HepG2 (cell line): ENCODE results near the gene CDK10. TPM values are rescaled to one million over a fixed set of nuclear protein-coding genes. Genes with fewer than 3 reads are reported as not detected.

ENCODE experiments used
- ATAC-seq: fragments of 200-7000 bp; cut with Tn5 transposase; 3 replicates; pipeline ENCODE4 v1.9.1; 2020; ENCODE audit warnings: mild to moderate bottlenecking, moderate library complexity
- BruUV-seq: library from RNA; stranded (reverse); fragments of 400-500 nt; replicated peaks from 2 replicates; lab custom pipeline; 2021; lab: Mats Ljungman, UMichigan
- CTCF ChIA-PET: fragments of 300-600 bp; formaldehyde crosslinking; extraction: SDS; loops from one replicate; lab custom pipeline; 2021; ENCODE audit warnings: low total read pairs, inconsistent platforms, low intra/inter-chr PET ratio; lab: Yijun Ruan, JAX
- POLR2A ChIA-PET: fragments of 350-600 bp; sonication (Branson Sonifier 250); formaldehyde crosslinking; loops from one replicate; lab custom pipeline; 2020; ENCODE audit warnings: antibody characterized with exemption, inconsistent platforms; lab: Yijun Ruan, JAX
- DNase-seq: peaks from one replicate; pipeline ENCODE4 v3.0.0-alpha.2; 2015; ENCODE audit warnings: low spot score
- FAIRE-seq: peaks from 3 replicates; lab custom pipeline; 2011; peaks lifted over from hg19 to GRCh38; lab: Jason Lieb, UNC
- H2AFZ ChIP-seq: one replicate; pipeline ENCODE4 v1.6.1; 2011; ENCODE audit warnings: low read length, inconsistent platforms
- H3K27ac ChIP-seq: fragments of 300-600 bp; 3 replicates; pipeline ENCODE4 v1.8.0; 2011; ENCODE audit warnings: mixed run types, mild to moderate bottlenecking, mixed read lengths, low read length, inconsistent platforms; ENCODE audit not compliant: insufficient read depth; ENCODE audit errors: extremely low read length
- H3K27me3 ChIP-seq, 2 experiments: fragments of 200-600 bp in 1 of 2; 2 replicates in 1 of 2; 3 replicates in 1 of 2; pipeline versions ENCODE4 v1.6.0 to v1.8.0; 2011; ENCODE audit warnings: low read length in 2 of 2, mild to moderate bottlenecking in 2 of 2, moderate library complexity in 2 of 2, inconsistent platforms in 1 of 2; ENCODE audit not compliant: insufficient read depth in 2 of 2, control insufficient read depth in 1 of 2
- H3K36me3 ChIP-seq, 2 experiments: fragments of 200-600 bp in 1 of 2; replicated peaks in 1 of 2; 2 replicates in 1 of 2; 3 replicates in 1 of 2; pipeline versions ENCODE4 v1.5.1 to v1.8.0; 2011; ENCODE audit warnings: low read length in 2 of 2, inconsistent platforms in 1 of 2; ENCODE audit not compliant: insufficient read depth in 2 of 2, control insufficient read depth in 1 of 2
- H3K4me1 ChIP-seq: 2 replicates; pipeline ENCODE4 v1.5.1; 2012; ENCODE audit warnings: low read length, inconsistent platforms; ENCODE audit not compliant: insufficient read depth
- H3K4me2 ChIP-seq: 2 replicates; pipeline ENCODE4 v1.6.0; 2011; ENCODE audit warnings: low read depth, low read length, inconsistent platforms
- H3K4me3 ChIP-seq, 3 experiments: fragments of 200-600 bp in 1 of 3; sonication (generic), shearing (Covaris generic) in 1 of 3; replicated peaks in 1 of 3; 2 replicates each; pipeline ENCODE4 v1.5.1; 2011 to 2016; ENCODE audit warnings: low read length in 3 of 3, inconsistent platforms in 2 of 3, low read depth in 2 of 3, mild to moderate bottlenecking in 2 of 3, control low read depth in 1 of 3, mixed read lengths in 1 of 3; ENCODE audit not compliant: insufficient read depth in 1 of 3
- H3K79me2 ChIP-seq: one replicate; pipeline ENCODE4 v1.6.1; 2011; ENCODE audit warnings: low read length, inconsistent platforms; ENCODE audit not compliant: insufficient read depth
- H3K9ac ChIP-seq: 2 replicates; pipeline ENCODE4 v1.6.0; 2011; ENCODE audit warnings: mild to moderate bottlenecking, low read depth, low read length, inconsistent platforms; ENCODE audit not compliant: insufficient read depth
- H3K9me3 ChIP-seq: 2 replicates; pipeline ENCODE4 v1.5.1; 2012; ENCODE audit warnings: mild to moderate bottlenecking, low read length
- H4K20me1 ChIP-seq: 2 replicates; pipeline ENCODE4 v1.6.0; 2011; ENCODE audit warnings: inconsistent platforms, mild to moderate bottlenecking, low read length, moderate library complexity; ENCODE audit not compliant: insufficient read depth
- CC2D1A ChIP-seq: sonication (generic); formaldehyde crosslinking; IDR thresholded peaks from 2 replicates; pipeline ENCODE4 v1.8.1; 2023; ENCODE audit warnings: mild to moderate bottlenecking, missing genetic modification reagents
- CENPBD1 ChIP-seq: sonication (generic); formaldehyde crosslinking; IDR thresholded peaks from 2 replicates; pipeline ENCODE4 v1.8.0; 2022; ENCODE audit warnings: missing genetic modification reagents, low read depth, mild to moderate bottlenecking, borderline replicate concordance
- HNRNPK ChIP-seq: fragments of 200-400 bp; formaldehyde crosslinking; IDR thresholded peaks from 2 replicates; pipeline ENCODE4 v1.6.1; 2018; ENCODE audit warnings: low read length, low read depth, moderate library complexity, mild to moderate bottlenecking; ENCODE audit not compliant: poor library complexity, severe bottlenecking
- NFE2L2 ChIP-seq: fragments of 150-350 bp; IDR thresholded peaks from 2 replicates; pipeline ENCODE4 v1.6.1; 2014; ENCODE audit warnings: low read length
- NPAS2 ChIP-seq: sonication (generic); formaldehyde crosslinking; IDR thresholded peaks from 2 replicates; pipeline ENCODE4 v1.8.0; 2022; ENCODE audit warnings: mild to moderate bottlenecking, missing genetic modification reagents, borderline replicate concordance
- SKIL ChIP-seq: sonication (generic); formaldehyde crosslinking; IDR thresholded peaks from 2 replicates; pipeline ENCODE4 v1.8.0; 2022; ENCODE audit warnings: missing genetic modification reagents, mild to moderate bottlenecking, moderate library complexity, borderline replicate concordance
- SOX5 ChIP-seq: IDR thresholded peaks from 2 replicates; pipeline ENCODE4 v1.6.1; 2016; ENCODE audit warnings: borderline replicate concordance
- TRIM22 ChIP-seq: fragments of 450-650 bp; IDR thresholded peaks from 2 replicates; pipeline ENCODE4 v1.6.1; 2017
- ZFYVE20 ChIP-seq: sonication (generic); formaldehyde crosslinking; IDR thresholded peaks from 2 replicates; pipeline ENCODE4 v1.8.0; 2023; ENCODE audit warnings: low read depth, mild to moderate bottlenecking, moderate library complexity, missing genetic modification reagents, borderline replicate concordance
- ZMAT3 ChIP-seq: sonication (generic); formaldehyde crosslinking; conservative IDR thresholded peaks from 2 replicates; pipeline ENCODE4 v1.7.0; 2021; ENCODE audit warnings: missing genetic modification reagents
- ZSCAN20 ChIP-seq: sonication (generic); formaldehyde crosslinking; IDR thresholded peaks from 2 replicates; pipeline ENCODE4 v1.4.0; 2020; ENCODE audit warnings: missing genetic modification reagents, mild to moderate bottlenecking, borderline replicate concordance
- WGBS: methylation state at CpG from one replicate; pipeline ENCODE4 v1.1.6; 2017; ENCODE audit warnings: low lambda C conversion rate; 5-methylcytosine and 5-hydroxymethylcytosine counted together
- in situ Hi-C: cut with HindIII; loops from 2 replicates; pipeline ENCODE4 v1.10.0; 2017; ENCODE audit warnings: low pct_unique_long_range_greater_than_20kb; ENCODE audit not compliant: extremely low pct_ligation_motif_present
- intact Hi-C: fragments of 100-400 bp; cut with micrococcal nuclease; formaldehyde crosslinking; loops from one replicate; pipeline ENCODE4 v1.10.0; 2022; ENCODE audit not compliant: unreplicated experiment
- polyA plus RNA-seq, 8 experiments: library from polyadenylated mRNA; depleted of rRNA in 3 of 8; stranded (reverse) in 7 of 8; unstranded in 1 of 8; fragments of >200 nt; fragmentation: Illumina TruSeq in 4 of 8; extraction: Trizol in 4 of 8; gene quantifications; 2 replicates each; pipeline versions ENCODE4 v1.2.1 to v1.2.3, GENCODE V29; 2011 to 2016; ENCODE audit warnings: low read depth in 4 of 8, missing spikeins in 1 of 8, mixed read lengths in 1 of 8; ENCODE audit not compliant: insufficient read depth in 1 of 8
- total RNA-seq, 5 experiments: library from RNA; depleted of rRNA; stranded (reverse); fragments of >200 nt; fragmentation: Illumina TruSeq; extraction: Trizol; gene quantifications; 2 replicates each; pipeline ENCODE4 v1.2.3, GENCODE V29; 2016; ENCODE audit warnings: low read depth in 1 of 5

CDK10 gene
- total and polyA plus RNA-seq, 2 of the 13 experiments (the other 11 are each of a cell fraction or from before 2014, with no cell fraction given), result 2.5 to 3.9 TPM

- no peak for TF ChIP-seq ZFYVE20
- TF ChIP-seq SKIL (CRISPR knock-in tag), result no peak; the same call in 1 of the 2 replicates
- TF ChIP-seq NFE2L2, result no peak
- peak; percentile 86 for TF ChIP-seq ZMAT3
- no peak for TF ChIP-seq CENPBD1
- TF ChIP-seq TRIM22, result no peak
These were observed 13.7 kb downstream of the CDK10 start (continued) for GRCh38 chr16:89700100-89700648.

- Histone ChIP-seq H3K36me3 (peaks cover 5 to 14% of the 10 kb centered on the region in 2 experiments; a peak in 2 of 5 replicates), H3K79me2 (peaks cover 2% of the 10 kb centered on the region), H3K4me1 (peaks cover 38% of the 10 kb centered on the region), H3K27me3 (no peaks in the 10 kb centered on the region), H4K20me1 (no peaks in the 10 kb centered on the region), H3K4me2 (peak overlapping the region; percentile 99), H3K27ac (peak overlapping the region; percentile 82), H3K9me3 (no peaks in the 10 kb centered on the region), H3K9ac (peak overlapping the region; percentile 83), H3K4me3 (peak overlapping the region; percentile 71 to 89 (median 84)), H2AFZ (no peak overlapping the region)
- TSS peak; percentile 62 for BruUV-seq
- ChIA-PET POLR2A (interaction anchor here (0.7 to 3.0 kb wide), 23 partner anchors 9 to 222 kb away, joined by 3 to 32 read pairs (median 5); partner anchors contain the start of genes CDK10, CHMP1A, FANCA and MC1R), CTCF (interaction anchor here (1.2 to 1.4 kb wide), 2 partner anchors 14 to 92 kb away, joined by 3 to 4 read pairs; no protein-coding TSS in a partner anchor)
- 12% methylated on average over 10 of the region's 78 CpGs for WGBS
- intact Hi-C loops (loop anchor here (2.0 to 10.0 kb wide), 4 partner anchors 14 to 216 kb away; partner anchors contain the start of genes CDK10, MC1R and SPIRE2), in situ Hi-C loops (loop anchor here (5.0 kb wide), 1 partner anchor 44 kb away; the partner anchor contains the start of genes CHMP1A and SPATA33)
- DNase-seq, result peak; percentile 60
- peak; percentile 67 for ATAC-seq
- no peak for FAIRE-seq
- peak; percentile 19 for TF ChIP-seq HNRNPK
- TF ChIP-seq CC2D1A (CRISPR knock-in tag), result 0 out of 2 replicates have a peak, but pooled peaks have one; percentile 55
- TF ChIP-seq SOX5 (CRISPR knock-in tag), result peak; percentile 14; the same call in 1 of the 2 replicates
- no peak for TF ChIP-seq NPAS2
- peak; percentile 27; the same call in 1 of the 2 replicates for TF ChIP-seq ZSCAN20
These were observed 14.3 kb downstream of the CDK10 start for GRCh38 chr16:89700649-89701424.
